ENCODE results near the gene STAG1. TPM values are rescaled to one million over a fixed set of nuclear protein-coding genes. Genes with fewer than 3 reads are reported as not detected.
"Not testable (repeated sequence)": the region's sequence is repeated elsewhere in the genome, so short reads cannot be mapped to it uniquely, and the experiment has no call there.

Gene STAG1
- total RNA-seq, 4 donors from 2014 or later, result 39.3 to 53.3 (median 51.3) TPM

GRCh38 chr3:136711277-136711676 lies 40.9 kb downstream of the STAG1 start:
- H3K4me1 ChIP-seq, result peaks cover 0 to 6% (median 0%) of the 10 kb centered on the region in 3 donors
- WGBS, 2 donors (ENCODE audit: low coverage in 1 of 2), result 92 to 98% methylated on average over 4 to 7 of the region's 7 CpGs

GRCh38 chr3:136709775-136710174 lies 42.4 kb downstream of the STAG1 start:
- WGBS, 2 donors (ENCODE audit: low coverage in 1 of 2), result 82 to 100% methylated on average over 1 of the region's 1 CpG
- not testable (repeated sequence) for ATAC-seq, H3K36me3 ChIP-seq, H3K27me3 ChIP-seq, H3K9me3 ChIP-seq, H3K27ac ChIP-seq, H3K4me3 ChIP-seq, H3K4me1 ChIP-seq

More at GRCh38 chr3:136711277-136711676, 40.9 kb downstream of the STAG1 start:
- Histone ChIP-seq H3K27me3 (no peaks in the 10 kb centered on the region), H3K36me3 (peaks cover 0 to 6% of the 10 kb centered on the region in 2 donors), H3K9me3 (no peaks in the 10 kb centered on the region), H3K27ac (no peak overlapping the region), H3K4me3 (no peak overlapping the region)
- TF ChIP-seq POLR2AphosphoS5 (IDR thresholded peaks at IDR 0.05), result no peak
- TF ChIP-seq POLR2A (IDR thresholded peaks at IDR 0.05), result no peak
- TF ChIP-seq EP300 (IDR thresholded peaks at IDR 0.05), result no peak
- no peak for TF ChIP-seq CTCF (IDR thresholded peaks at IDR 0.05)
- ATAC-seq, result no peak

GRCh38 chr3:136708333-136708985 lies 43.7 kb downstream of the STAG1 start:
- no peaks in the 10 kb centered on the region for H3K27me3 ChIP-seq
- 72 to 75% methylated on average over 2 to 3 of the region's 3 CpGs for WGBS, 2 donors (ENCODE audit: low coverage in 1 of 2)

GRCh38 chr3:136703429-136703828 lies 48.7 kb downstream of the STAG1 start:
- 80 to 95% methylated on average over 4 of the region's 4 CpGs for WGBS, 2 donors (ENCODE audit: low coverage in 1 of 2)
- ATAC-seq, result no peak
- Histone ChIP-seq H3K27ac (no peak overlapping the region), H3K4me1 (peaks cover 0 to 15% (median 0%) of the 10 kb centered on the region in 3 donors), H3K36me3 (no peaks in the 10 kb centered on the region), H3K27me3 (no peaks in the 10 kb centered on the region), H3K4me3 (no peak overlapping the region), H3K9me3 (no peaks in the 10 kb centered on the region)
- TF ChIP-seq CTCF (IDR thresholded peaks at IDR 0.05) (no peak), POLR2AphosphoS5 (IDR thresholded peaks at IDR 0.05) (no peak), EP300 (IDR thresholded peaks at IDR 0.05) (no peak), POLR2A (IDR thresholded peaks at IDR 0.05) (no peak)

More at GRCh38 chr3:136708333-136708985, 43.7 kb downstream of the STAG1 start:
- no peak overlapping the region for H3K27ac ChIP-seq
- no peak overlapping the region for H3K4me3 ChIP-seq
- no peak for TF ChIP-seq POLR2AphosphoS5 (IDR thresholded peaks at IDR 0.05)
- no peak for TF ChIP-seq EP300 (IDR thresholded peaks at IDR 0.05)
- no peak for TF ChIP-seq CTCF (IDR thresholded peaks at IDR 0.05)
- no peak for TF ChIP-seq POLR2A (IDR thresholded peaks at IDR 0.05)
- no peaks in the 10 kb centered on the region for H3K4me1 ChIP-seq
- H3K36me3 ChIP-seq, result peaks cover 0 to 6% of the 10 kb centered on the region in 2 donors
- no peaks in the 10 kb centered on the region for H3K9me3 ChIP-seq
- ATAC-seq, result no peak

GRCh38 chr3:136699271-136699828 lies 52.8 kb downstream of the STAG1 start:
- Histone ChIP-seq H3K27ac (no peak overlapping the region), H3K27me3 (no peaks in the 10 kb centered on the region), H3K9me3 (no peaks in the 10 kb centered on the region), H3K4me1 (peaks cover 0 to 29% (median 0%) of the 10 kb centered on the region in 3 donors), H3K36me3 (no peaks in the 10 kb centered on the region), H3K4me3 (no peak overlapping the region)
- no peak for ATAC-seq
- TF ChIP-seq CTCF (IDR thresholded peaks at IDR 0.05) (no peak), POLR2A (IDR thresholded peaks at IDR 0.05) (no peak), EP300 (IDR thresholded peaks at IDR 0.05) (no peak), POLR2AphosphoS5 (IDR thresholded peaks at IDR 0.05) (no peak)
- 50 to 66% methylated on average over 1 to 5 of the region's 5 CpGs for WGBS, 2 donors (ENCODE audit: low coverage in 1 of 2)
